Measurements from ENCODE around the gene TMPRSS12.
"Not testable (repeated sequence)": the region's sequence is repeated elsewhere in the genome, so short reads cannot be mapped to it uniquely, and the experiment has no call there.

TMPRSS12 gene

DNA sequence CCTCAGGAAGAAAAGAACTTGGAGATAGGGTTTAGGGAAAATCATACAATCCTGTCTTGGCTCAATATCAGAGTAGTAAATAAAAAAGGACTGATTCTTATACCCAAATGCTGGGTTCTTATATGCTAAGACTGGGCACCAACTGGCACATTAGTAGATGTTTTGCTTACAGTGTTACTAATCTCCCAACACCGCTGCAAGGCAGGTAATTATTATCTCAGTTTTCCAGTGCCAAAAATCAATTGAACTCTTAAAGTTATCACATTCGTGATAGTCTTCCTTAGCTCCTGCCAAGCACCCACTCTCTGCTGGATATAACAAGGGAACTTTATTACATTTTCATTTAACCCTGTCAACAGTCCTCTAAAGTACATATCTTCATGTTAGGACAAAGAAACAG, 84.6 kb downstream of the TMPRSS12 start:
- no peak for DNase-seq

DNA sequence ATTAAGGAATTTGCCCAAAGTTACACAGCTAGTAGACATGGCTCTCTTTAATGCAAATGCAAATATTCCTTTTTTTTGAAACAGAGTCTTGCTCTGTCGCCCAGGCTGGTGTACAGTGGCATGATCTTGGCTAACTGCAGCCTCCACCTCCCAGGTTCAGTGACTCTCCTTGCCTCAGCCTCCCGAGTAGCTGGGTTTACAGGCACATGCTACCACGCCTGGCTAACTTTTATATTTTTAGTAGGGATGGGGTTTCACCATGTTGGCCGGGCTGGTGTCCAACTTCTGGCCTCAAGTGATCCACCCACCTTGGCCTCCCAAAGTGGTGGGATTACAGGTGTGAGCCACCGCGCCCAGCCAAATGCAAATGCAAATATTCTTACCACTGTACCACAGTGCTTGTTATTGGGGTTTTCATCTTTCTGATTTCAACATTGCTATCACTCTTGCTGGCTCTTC, 85.1 kb downstream of the TMPRSS12 start:
- no peak for DNase-seq

DNA sequence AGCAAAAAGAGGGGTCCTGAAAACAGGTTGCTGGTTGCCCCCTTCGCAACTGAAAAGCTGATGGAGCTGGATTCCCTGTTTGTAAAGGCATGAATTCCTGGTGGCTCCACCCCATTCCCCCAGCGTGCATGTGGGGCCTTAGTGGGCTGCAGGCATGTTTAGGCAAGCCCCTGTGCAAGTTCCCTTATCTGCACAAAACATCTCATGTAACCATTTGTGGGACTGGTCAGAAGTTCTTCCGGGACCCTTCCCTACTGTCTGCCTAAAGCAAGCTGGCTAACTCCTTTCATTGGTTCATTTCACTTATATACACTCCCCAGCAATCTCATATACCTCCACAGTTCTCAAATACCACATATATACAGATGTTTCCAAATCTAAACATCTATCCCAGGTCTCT, 85.7 kb downstream of the TMPRSS12 start:
- no peak for DNase-seq

DNA sequence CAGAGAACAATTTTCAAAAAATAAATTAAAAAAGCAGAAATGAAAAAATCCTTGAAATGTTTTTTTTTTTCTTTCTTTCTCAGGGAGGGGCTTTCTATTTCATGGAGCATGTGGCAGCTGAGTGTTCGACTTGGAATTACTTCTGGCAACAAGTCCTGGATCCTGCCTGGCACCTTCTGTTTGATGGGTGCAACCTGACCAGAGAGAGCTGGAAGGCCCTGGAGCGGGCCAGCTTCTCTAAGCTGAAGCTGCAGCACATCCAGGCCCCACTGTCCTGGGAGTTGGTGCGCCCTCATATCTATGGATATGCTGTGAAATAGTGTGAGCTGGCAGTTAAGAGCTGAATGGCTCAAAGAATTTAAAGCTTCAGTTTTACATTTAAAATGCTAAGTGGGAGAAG, 87.1 kb downstream of the TMPRSS12 start:
- DNase-seq: no peak

DNA sequence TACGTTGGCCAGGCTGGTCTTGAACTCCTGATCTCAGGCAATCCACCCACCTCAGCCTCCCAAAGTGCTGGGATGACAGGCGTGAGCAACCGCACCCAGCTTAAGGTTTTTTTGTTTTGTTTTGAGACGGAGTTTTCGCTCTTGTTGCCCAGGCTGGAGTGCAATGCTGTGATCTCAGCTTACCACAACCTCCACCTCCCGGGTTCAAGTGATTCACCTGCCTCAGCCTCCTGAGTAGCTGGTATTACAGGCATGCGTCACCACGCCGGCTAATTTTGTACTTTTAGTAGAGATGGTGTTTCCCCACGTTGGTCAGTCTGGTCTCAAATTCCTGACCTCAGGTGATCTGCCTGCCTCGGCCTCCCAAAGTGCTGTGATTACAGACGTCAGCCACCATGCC, 87.8 kb downstream of the TMPRSS12 start:
- not testable (repeated sequence) for DNase-seq

DNA sequence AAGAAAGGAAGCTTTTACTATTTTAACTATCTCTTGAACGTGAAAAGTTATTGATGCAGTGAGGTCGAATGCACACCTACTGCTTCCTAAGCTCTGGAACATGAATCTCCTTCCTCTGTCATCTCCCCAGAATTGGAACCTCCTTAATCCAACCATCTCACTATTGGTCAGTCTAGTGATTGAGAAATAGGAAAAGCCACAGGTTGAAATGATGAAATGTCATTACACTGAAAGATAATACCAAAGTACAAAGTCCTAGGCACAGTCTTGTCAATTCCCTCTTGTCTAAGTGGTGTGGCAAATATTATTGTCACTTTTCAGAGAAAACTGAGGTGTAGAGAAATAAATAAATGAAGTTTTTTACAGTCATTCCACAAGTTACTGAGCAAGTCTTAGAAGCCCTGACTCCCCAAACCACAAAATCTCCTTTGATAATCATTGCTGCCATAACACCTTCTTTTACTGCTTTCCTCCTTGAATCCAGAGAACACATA, 90.1 kb downstream of the TMPRSS12 start:
- DNase-seq: no peak

DNA sequence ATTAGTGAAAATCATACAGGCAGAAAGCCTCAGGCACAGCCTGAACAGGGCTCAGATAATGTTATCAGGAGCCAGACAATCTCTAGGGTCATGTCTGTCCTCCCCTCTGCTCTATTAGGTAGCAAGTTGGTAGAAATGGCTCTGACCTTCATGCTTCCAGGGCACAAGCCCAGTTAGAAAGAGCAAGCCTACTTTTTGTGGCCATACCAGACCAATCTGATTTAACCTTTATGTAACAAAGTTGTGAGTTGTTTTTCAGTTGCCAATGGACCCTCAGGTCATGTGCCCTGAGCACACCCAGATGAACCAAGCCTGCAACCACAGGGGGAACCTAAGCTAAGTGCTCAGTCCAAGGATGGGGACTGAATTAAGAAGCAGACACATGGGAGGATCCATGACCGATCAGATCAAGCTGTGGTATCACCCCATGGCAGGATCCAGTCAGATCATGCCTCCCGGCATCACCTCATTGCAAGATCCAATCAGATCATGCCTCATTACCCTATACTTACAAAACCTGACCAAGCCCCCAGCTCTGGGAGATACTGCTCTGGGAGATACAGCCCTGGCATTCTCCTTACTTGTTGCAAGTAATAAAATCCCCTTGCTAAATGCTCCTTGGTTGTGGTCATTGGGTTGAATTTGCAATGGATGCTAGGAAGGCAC, 90.9 kb downstream of the TMPRSS12 start:
- no peak for DNase-seq

DNA sequence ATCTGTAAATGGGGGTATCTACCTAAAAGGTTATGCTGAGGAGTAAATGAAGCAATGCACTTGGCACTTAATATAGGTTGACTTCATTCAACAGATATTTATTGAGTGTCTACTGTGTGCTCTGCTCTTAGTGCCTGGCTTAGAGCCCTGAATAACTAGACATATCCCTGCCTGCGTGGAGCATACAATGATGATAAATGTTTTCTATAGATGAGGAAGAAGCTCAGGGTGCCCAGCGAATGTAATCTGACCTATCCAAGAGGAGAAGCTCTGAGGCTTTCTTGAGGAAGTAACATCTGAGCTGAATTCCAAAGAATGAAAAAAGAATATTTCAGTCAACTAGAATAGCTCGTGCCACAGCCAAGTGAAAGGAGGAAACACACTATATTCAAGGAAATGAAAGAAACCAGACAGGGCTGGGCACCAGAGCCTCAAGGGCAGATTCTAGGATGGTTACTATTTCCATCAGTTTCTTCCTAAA, 91.7 kb downstream of the TMPRSS12 start:
- DNase-seq: no peak

DNA sequence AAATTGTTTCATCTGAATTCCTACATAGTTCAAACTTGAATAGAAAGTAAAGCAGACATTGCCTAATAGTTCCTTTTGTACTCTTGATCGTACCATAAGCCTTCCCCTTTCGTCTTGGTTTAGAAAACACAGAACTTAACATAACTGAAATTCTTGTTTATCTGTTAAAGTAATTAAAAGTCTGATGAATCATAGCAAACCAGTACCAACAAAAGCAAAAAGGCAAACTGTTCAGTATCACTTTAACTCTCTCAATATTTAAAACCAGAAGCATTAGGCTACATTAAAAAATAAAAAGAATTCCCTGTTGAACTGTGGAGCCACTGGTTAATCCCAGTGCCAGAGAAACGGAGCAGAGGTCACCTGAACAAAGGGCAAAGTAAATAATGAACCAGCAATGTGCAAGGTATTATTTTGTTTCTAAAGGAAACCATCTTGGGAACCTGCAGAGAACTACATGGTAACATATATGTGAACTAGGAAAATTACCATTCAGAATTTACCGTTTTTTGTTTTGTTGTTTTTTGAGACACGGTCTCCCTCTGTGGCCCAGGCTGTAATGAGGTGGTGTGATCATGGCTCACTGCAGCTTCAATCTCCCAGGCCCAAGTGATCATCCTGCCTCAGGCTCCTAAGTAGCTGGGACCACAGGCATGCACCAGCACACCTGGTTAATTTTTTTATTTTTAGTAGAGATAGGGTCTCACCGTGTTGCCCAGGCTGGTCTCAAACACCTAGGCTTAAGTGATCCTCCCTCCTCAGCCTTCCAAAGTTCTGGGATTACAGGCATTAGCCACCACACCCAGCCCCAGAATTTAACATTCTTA, 92.5 kb downstream of the TMPRSS12 start:
- no peak for DNase-seq

DNA sequence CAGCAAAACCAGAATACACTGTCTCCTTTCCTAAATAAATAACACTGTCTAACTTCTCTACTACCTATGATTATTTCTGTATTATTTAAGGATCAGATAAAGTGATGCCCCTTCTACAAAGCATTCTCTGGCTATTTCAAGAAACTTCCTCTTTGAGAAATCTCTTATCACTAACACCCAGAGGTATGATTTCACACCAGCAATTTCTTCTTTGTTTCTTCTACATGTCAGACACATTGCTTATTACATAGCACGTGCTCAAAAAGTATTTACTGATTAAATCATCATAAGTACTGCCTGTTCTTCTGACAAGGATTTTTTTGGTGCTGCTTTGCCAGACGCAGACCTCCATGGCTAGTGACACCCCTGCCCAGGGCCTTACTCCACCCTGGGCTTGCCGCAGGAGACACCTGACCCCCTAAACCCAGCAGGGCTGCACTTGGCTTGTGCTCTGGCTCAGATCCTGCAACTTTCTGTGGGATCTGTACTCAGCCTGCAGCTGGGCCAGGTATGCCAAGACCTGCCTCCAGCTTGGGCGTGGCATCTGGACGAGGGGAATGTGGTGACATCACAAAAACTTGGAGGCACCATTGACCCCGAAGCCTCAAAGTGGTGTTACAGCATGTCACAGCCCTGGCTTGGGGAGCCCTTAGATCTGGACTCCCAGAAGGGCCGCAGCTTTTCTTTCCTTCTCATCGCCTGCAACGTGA, 94.2 kb downstream of the TMPRSS12 start:
- no peak for DNase-seq
